RWPE1 (cell line): ENCODE data around the gene PAX1.

ENCODE experiments used
- CTCF ChIA-PET: fragments of 350-600 bp; sonication (Branson Sonifier 250); formaldehyde crosslinking; extraction: SDS; loops from one replicate; lab custom pipeline; 2021; lab: Yijun Ruan, JAX
- POLR2A ChIA-PET: fragments of 400-600 bp; formaldehyde crosslinking; extraction: SDS; loops from one replicate; lab custom pipeline; 2020; ENCODE audit warnings: antibody characterized with exemption; ENCODE audit not compliant: low non-redundant PET; lab: Yijun Ruan, JAX
- DNase-seq: peaks from one replicate; pipeline ENCODE4 v3.0.0; 2012; ENCODE audit warnings: low spot score
- H3K27ac ChIP-seq: fragments of 450-650 bp; 2 replicates; pipeline ENCODE4 v1.5.1; 2017
- CTCF ChIP-seq: fragments of 450-650 bp; conservative IDR thresholded peaks from 2 replicates; pipeline ENCODE4 v1.5.1; 2017; ENCODE audit warnings: low read depth, mild to moderate bottlenecking

The PAX1 gene

GRCh38 chr20:21719592-21720214 is 14.2 kb downstream of the PAX1 start:
- peak; percentile 63 for DNase-seq
- peak; percentile 93 for TF ChIP-seq CTCF
- no peak overlapping the region for H3K27ac ChIP-seq
- CTCF ChIA-PET = interaction anchor here (0.6 to 2.3 kb wide), 20 partner anchors 9 to 1201 kb away, joined by 3 to 14 read pairs (median 3); no protein-coding TSS in a partner anchor
- POLR2A ChIA-PET = no interaction called here

GRCh38 chr20:21725892-21726291 is 20.4 kb downstream of the PAX1 start:
- POLR2A ChIA-PET = no interaction called here
- no peak for DNase-seq
- H3K27ac ChIP-seq = no peak overlapping the region
- CTCF ChIA-PET = no interaction called here
- TF ChIP-seq CTCF = no peak

GRCh38 chr20:21729316-21729715 is 23.9 kb downstream of the PAX1 start:
- POLR2A ChIA-PET = no interaction called here
- no peak for DNase-seq
- TF ChIP-seq CTCF = no peak
- H3K27ac ChIP-seq = no peak overlapping the region
- CTCF ChIA-PET = no interaction called here

GRCh38 chr20:21739161-21739560 is 33.7 kb downstream of the PAX1 start:
- ChIA-PET POLR2A (no interaction called here), CTCF (interaction anchor here (0.5 to 1.4 kb wide), 3 partner anchors 8 to 22 kb away, joined by 3 read pairs; no protein-coding TSS in a partner anchor)
- DNase-seq = no peak
- H3K27ac ChIP-seq = no peak overlapping the region
- TF ChIP-seq CTCF = no peak

GRCh38 chr20:21739682-21740081 is 34.2 kb downstream of the PAX1 start:
- CTCF ChIA-PET = interaction anchor here (1.4 kb wide), 1 partner anchor 21 kb away, joined by 3 read pairs; no protein-coding TSS in a partner anchor
- POLR2A ChIA-PET = no interaction called here

GRCh38 chr20:21741266-21741665 is 35.8 kb downstream of the PAX1 start:
- CTCF ChIA-PET = no interaction called here
- no peak for DNase-seq
- no peak overlapping the region for H3K27ac ChIP-seq
- POLR2A ChIA-PET = no interaction called here
- TF ChIP-seq CTCF = no peak

More at GRCh38 chr20:21739682-21740081, 34.2 kb downstream of the PAX1 start:
- TF ChIP-seq CTCF = no peak
- DNase-seq = no peak
- no peak overlapping the region for H3K27ac ChIP-seq
